Measurements from ENCODE around the gene ADIG.
"Not testable (repeated sequence)": the region's sequence is repeated elsewhere in the genome, so short reads cannot be mapped to it uniquely, and the experiment has no call there.

ADIG gene

GRCh38 chr20:38579219-38579910 lies 1.6 kb upstream of the ADIG start:
- no peak for DNase-seq

GRCh38 chr20:38579921-38580320 lies 1.1 kb upstream of the ADIG start:
- DNase-seq = no peak

GRCh38 chr20:38581830-38582358 lies 897 bp downstream of the ADIG start:
- DNase-seq = no peak

GRCh38 chr20:38583306-38583705 lies 2.3 kb downstream of the ADIG start:
- DNase-seq = no peak

GRCh38 chr20:38584099-38584763 lies 3.2 kb downstream of the ADIG start:
- no peak for DNase-seq

GRCh38 chr20:38585404-38586180 lies 4.6 kb downstream of the ADIG start:
- DNase-seq = no peak

GRCh38 chr20:38586181-38586525 lies 5.2 kb downstream of the ADIG start:
- DNase-seq = no peak

- no peak for DNase-seq
Measured at GRCh38 chr20:38588303-38588702, 7.3 kb downstream of the ADIG start.

GRCh38 chr20:38589351-38589750 lies 8.4 kb downstream of the ADIG start:
- no peak for DNase-seq

GRCh38 chr20:38589967-38590675 lies 9.1 kb downstream of the ADIG start:
- no peak for DNase-seq

GRCh38 chr20:38590676-38591473 lies 9.9 kb downstream of the ADIG start:
- no peak for DNase-seq

- DNase-seq = no peak
Measured at GRCh38 chr20:38591474-38592410, 10.7 kb downstream of the ADIG start.

- DNase-seq = not testable (repeated sequence)
Measured at GRCh38 chr20:38592411-38592790, 11.4 kb downstream of the ADIG start.

GRCh38 chr20:38594281-38594680 lies 13.3 kb downstream of the ADIG start:
- DNase-seq = not testable (repeated sequence)

GRCh38 chr20:38595886-38596285 lies 14.9 kb downstream of the ADIG start:
- DNase-seq = not testable (repeated sequence)

GRCh38 chr20:38599410-38599882 lies 18.4 kb downstream of the ADIG start:
- no peak for DNase-seq

- DNase-seq = no peak
Measured at GRCh38 chr20:38600057-38600456, 19.1 kb downstream of the ADIG start.

- DNase-seq = no peak
Measured at GRCh38 chr20:38601216-38602184, 20.5 kb downstream of the ADIG start, which contains the start of gene ARHGAP40. Gene ARHGAP40, plus strand, starts transcription at chr20:38601809.

- DNase-seq = no peak
Measured at GRCh38 chr20:38602185-38602581, 21.2 kb downstream of the ADIG start.

- no peak for DNase-seq
Measured at GRCh38 chr20:38603286-38603685, 22.3 kb downstream of the ADIG start.

All from activated CD4-positive, alpha-beta T cell treated with anti-CD3 and anti-CD28 coated beads, Interleukin-2, amount 50 U/mL, for 4 hours (primary cell).